ENCODE measurements around the gene TMEM269.

DNA sequence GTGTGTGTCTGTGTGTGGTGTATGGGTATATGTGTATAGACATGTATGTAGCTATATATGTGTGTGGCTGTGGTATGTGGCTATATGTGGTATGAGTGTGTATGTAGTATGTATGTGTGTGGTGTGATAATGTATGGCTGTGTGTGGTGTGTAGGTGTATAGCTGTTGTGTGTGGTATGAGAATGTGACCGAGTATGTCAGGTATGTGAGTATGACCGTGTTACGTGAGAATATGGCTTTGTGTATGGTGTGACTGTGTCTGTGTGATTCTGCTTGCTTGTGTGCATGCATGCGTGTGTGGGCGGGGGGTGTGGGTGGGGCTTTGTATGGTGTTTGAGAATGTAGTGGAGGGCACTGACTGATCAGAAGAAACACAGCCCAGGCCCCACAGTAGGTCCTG is 65.2 kb downstream of the TMEM269 start:
- TF ChIP-seq, protein P1, sequence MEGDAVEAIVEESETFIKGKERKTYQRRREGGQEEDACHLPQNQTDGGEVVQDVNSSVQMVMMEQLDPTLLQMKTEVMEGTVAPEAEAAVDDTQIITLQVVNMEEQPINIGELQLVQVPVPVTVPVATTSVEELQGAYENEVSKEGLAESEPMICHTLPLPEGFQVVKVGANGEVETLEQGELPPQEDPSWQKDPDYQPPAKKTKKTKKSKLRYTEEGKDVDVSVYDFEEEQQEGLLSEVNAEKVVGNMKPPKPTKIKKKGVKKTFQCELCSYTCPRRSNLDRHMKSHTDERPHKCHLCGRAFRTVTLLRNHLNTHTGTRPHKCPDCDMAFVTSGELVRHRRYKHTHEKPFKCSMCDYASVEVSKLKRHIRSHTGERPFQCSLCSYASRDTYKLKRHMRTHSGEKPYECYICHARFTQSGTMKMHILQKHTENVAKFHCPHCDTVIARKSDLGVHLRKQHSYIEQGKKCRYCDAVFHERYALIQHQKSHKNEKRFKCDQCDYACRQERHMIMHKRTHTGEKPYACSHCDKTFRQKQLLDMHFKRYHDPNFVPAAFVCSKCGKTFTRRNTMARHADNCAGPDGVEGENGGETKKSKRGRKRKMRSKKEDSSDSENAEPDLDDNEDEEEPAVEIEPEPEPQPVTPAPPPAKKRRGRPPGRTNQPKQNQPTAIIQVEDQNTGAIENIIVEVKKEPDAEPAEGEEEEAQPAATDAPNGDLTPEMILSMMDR (IDR thresholded peaks at IDR 0.05), result no peak
- TF ChIP-seq POLR2A (IDR thresholded peaks at IDR 0.05), result no peak

Data from Peyer's patch (tissue), 4 donors.